ENCODE results near the gene FILIP1.

Gene FILIP1

DNA sequence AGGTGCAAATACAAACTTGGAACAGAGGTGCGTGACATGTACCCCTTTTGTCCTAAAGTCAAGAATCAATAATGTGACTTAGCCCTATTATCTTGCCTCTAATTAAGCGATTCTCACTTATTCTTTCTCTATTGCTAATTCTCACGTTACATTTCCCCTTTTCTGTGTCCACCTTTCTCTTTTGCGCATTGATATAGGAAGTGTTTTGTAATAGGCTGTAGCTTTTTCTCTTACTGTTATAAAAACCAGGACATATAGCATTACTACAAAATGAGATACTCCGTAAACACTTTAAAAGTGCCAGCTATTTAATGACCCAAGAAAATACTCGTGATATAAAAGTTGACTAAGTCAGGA lies 208.3 kb downstream of the FILIP1 start:
- no peak overlapping the region for H2AK5ac ChIP-seq (ENCODE audit: low read depth, low read length)
- no peak overlapping the region for H3K4ac ChIP-seq (ENCODE audit: low read length)
- DNase-seq (ENCODE audit: low spot score), result no peak
- no peak overlapping the region for H3K9ac ChIP-seq (ENCODE audit: low read depth, low read length, poor library complexity)
- H3K4me3 ChIP-seq (ENCODE audit: low read length in 2 of 2), result peak overlapping the region; percentile 82 to 90
- H3K27ac ChIP-seq (replicated peaks; ENCODE audit: low read length), result no peak overlapping the region
- H3K14ac ChIP-seq (ENCODE audit: low read length), result no peak overlapping the region
- no peak overlapping the region for H3K18ac ChIP-seq (ENCODE audit: low read length)
- no peaks in the 10 kb centered on the region for H3K36me3 ChIP-seq (replicated peaks in 1 of 2; ENCODE audit: control insufficient read depth in 2 of 2, insufficient read depth in 2 of 2, low read length in 2 of 2)
- H2BK15ac ChIP-seq (ENCODE audit: low read length), result no peak overlapping the region
- H4K8ac ChIP-seq (ENCODE audit: low read depth, low read length), result no peak overlapping the region
- H3K27me3 ChIP-seq (ENCODE audit: control insufficient read depth in 3 of 3, insufficient read depth in 3 of 3, low read depth in 1 of 3, low read length in 3 of 3), result no peaks in the 10 kb centered on the region
- H2BK120ac ChIP-seq (ENCODE audit: low read depth, low read length), result no peak overlapping the region
- no peak overlapping the region for H3K23ac ChIP-seq (ENCODE audit: low read depth, low read length, poor library complexity)
- no peak overlapping the region for H2BK5ac ChIP-seq (ENCODE audit: low read length)
- no CpG with 5 or more reads among the region's 6 CpGs for WGBS, 2 donors (ENCODE audit: extremely low coverage in 2 of 2, insufficient read length in 2 of 2, insufficient replicate concordance in 1 of 2)
- peak overlapping the region; percentile 84 for H2AFZ ChIP-seq (ENCODE audit: low read length)
- peak overlapping the region; percentile 48 for H3K4me2 ChIP-seq (ENCODE audit: insufficient read depth, low read length, poor library complexity, severe bottlenecking)
- H2BK12ac ChIP-seq (ENCODE audit: low read length), result no peak overlapping the region
- no peaks in the 10 kb centered on the region for H3K9me3 ChIP-seq (replicated peaks in 1 of 2; ENCODE audit: control insufficient read depth in 2 of 2, insufficient read depth in 1 of 2, low read depth in 1 of 2, low read length in 2 of 2)
- no peak overlapping the region for H4K91ac ChIP-seq (ENCODE audit: low read depth, low read length, poor library complexity)
- H3K79me1 ChIP-seq (ENCODE audit: low read depth, low read length), result peaks cover 6% of the 10 kb centered on the region
- peaks cover 0 to 20% of the 10 kb centered on the region in 2 donors for H3K4me1 ChIP-seq (ENCODE audit: control insufficient read depth in 2 of 2, insufficient read depth in 1 of 2, low read depth in 1 of 2, low read length in 2 of 2)

DNA sequence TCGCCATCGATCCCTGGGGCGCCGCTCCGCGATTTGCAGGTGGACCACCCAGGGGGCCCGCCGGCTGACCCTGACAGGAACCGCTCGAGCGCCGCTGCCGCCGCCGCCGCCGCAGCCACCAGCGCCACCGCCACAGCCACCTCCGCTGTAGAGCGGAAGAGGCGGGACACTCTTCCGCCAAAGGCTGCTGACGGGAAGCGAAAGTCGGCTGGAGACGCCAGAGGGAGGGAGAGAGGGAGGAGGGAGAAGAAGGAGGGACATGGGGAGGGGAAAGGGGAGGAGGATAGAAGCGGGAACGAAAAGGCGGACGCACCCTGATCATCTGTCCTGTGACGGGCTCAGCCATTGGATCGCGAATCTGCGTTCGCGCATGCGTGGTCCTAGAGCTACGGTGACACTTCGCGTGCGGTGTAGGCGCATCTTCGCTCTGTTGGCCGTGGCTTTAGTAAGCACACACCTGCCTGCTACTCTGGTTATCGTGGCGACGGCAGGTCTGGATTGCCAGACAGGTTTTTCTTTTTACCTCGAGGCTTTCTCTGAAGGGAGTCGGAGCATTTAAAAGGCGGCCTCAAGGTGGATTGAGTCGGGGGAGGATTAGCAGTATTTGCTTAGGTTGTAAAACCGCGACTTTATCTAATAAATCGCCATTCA lies 208.8 kb downstream of the FILIP1 start, which contains the start of gene TMEM30A:
TMEM30A (minus strand) TSS at position 161 of the 651 bp plus-strand sequence; CDS start at position 7, 154 bp downstream.
- H3K27ac ChIP-seq (replicated peaks; ENCODE audit: low read length), result peak within 1 kb of the TSS; percentile 77
- H3K9ac ChIP-seq (ENCODE audit: low read depth, low read length, poor library complexity), result peak within 1 kb of the TSS; percentile 84
- no peak within 1 kb of the TSS for H2BK12ac ChIP-seq (ENCODE audit: low read length)
- peak within 1 kb of the TSS; percentile 51 for H3K4me2 ChIP-seq (ENCODE audit: insufficient read depth, low read length, poor library complexity, severe bottlenecking)
- H4K91ac ChIP-seq (ENCODE audit: low read depth, low read length, poor library complexity), result no peak within 1 kb of the TSS
- peak within 1 kb of the TSS; percentile 89 for H3K18ac ChIP-seq (ENCODE audit: low read length)
- peaks cover 6% of the 10 kb centered on the region for H3K79me1 ChIP-seq (ENCODE audit: low read depth, low read length)
- no peak within 1 kb of the TSS for H4K8ac ChIP-seq (ENCODE audit: low read depth, low read length)
- H3K4me1 ChIP-seq (ENCODE audit: control insufficient read depth in 2 of 2, insufficient read depth in 1 of 2, low read depth in 1 of 2, low read length in 2 of 2), result peaks cover 0 to 15% of the 10 kb centered on the region in 2 donors
- peak within 1 kb of the TSS; percentile 49 for H2BK5ac ChIP-seq (ENCODE audit: low read length)
- H3K14ac ChIP-seq (ENCODE audit: low read length), result no peak within 1 kb of the TSS
- H2BK15ac ChIP-seq (ENCODE audit: low read length), result no peak within 1 kb of the TSS
- peak within 1 kb of the TSS; percentile 89 for H2AFZ ChIP-seq (ENCODE audit: low read length)
- H3K27me3 ChIP-seq (ENCODE audit: control insufficient read depth in 3 of 3, insufficient read depth in 3 of 3, low read depth in 1 of 3, low read length in 3 of 3), result no peaks in the 10 kb centered on the region
- no CpG with 5 or more reads among the region's 55 CpGs for WGBS, 2 donors (ENCODE audit: extremely low coverage in 2 of 2, insufficient read length in 2 of 2, insufficient replicate concordance in 1 of 2)
- H3K4me3 ChIP-seq (ENCODE audit: low read length in 2 of 2), result peak within 1 kb of the TSS; percentile 90 to 94
- no peak within 1 kb of the TSS for H2BK120ac ChIP-seq (ENCODE audit: low read depth, low read length)
- peak; percentile 98 for DNase-seq (ENCODE audit: low spot score)
- H3K36me3 ChIP-seq (replicated peaks in 1 of 2; ENCODE audit: control insufficient read depth in 2 of 2, insufficient read depth in 2 of 2, low read length in 2 of 2), result no peaks in the 10 kb centered on the region
- no peak within 1 kb of the TSS for H2AK5ac ChIP-seq (ENCODE audit: low read depth, low read length)
- H3K9me3 ChIP-seq (replicated peaks in 1 of 2; ENCODE audit: control insufficient read depth in 2 of 2, insufficient read depth in 1 of 2, low read depth in 1 of 2, low read length in 2 of 2), result no peaks in the 10 kb centered on the region
- peak within 1 kb of the TSS; percentile 48 for H3K23ac ChIP-seq (ENCODE audit: low read depth, low read length, poor library complexity)
- H3K4ac ChIP-seq (ENCODE audit: low read length), result no peak within 1 kb of the TSS

GRCh38 chr6:75283907-75284631 lies 209.5 kb downstream of the FILIP1 start:
- Histone ChIP-seq H2AFZ (ENCODE audit: low read length) (peak overlapping the region; percentile 89), H3K36me3 (replicated peaks in 1 of 2; ENCODE audit: control insufficient read depth in 2 of 2, insufficient read depth in 2 of 2, low read length in 2 of 2) (peaks cover 0 to 4% of the 10 kb centered on the region in 2 donors), H3K27ac (replicated peaks; ENCODE audit: low read length) (peak overlapping the region; percentile 77), H2AK5ac (ENCODE audit: low read depth, low read length) (no peak overlapping the region), H3K4me1 (ENCODE audit: control insufficient read depth in 2 of 2, insufficient read depth in 1 of 2, low read depth in 1 of 2, low read length in 2 of 2) (peaks cover 1 to 15% of the 10 kb centered on the region in 2 donors), H2BK12ac (ENCODE audit: low read length) (no peak overlapping the region), H3K14ac (ENCODE audit: low read length) (no peak overlapping the region), H3K27me3 (ENCODE audit: control insufficient read depth in 3 of 3, insufficient read depth in 3 of 3, low read depth in 1 of 3, low read length in 3 of 3) (no peaks in the 10 kb centered on the region), H4K8ac (ENCODE audit: low read depth, low read length) (no peak overlapping the region), H2BK15ac (ENCODE audit: low read length) (no peak overlapping the region), H2BK120ac (ENCODE audit: low read depth, low read length) (no peak overlapping the region), H3K9ac (ENCODE audit: low read depth, low read length, poor library complexity) (peak overlapping the region; percentile 84), H3K9me3 (replicated peaks in 1 of 2; ENCODE audit: control insufficient read depth in 2 of 2, insufficient read depth in 1 of 2, low read depth in 1 of 2, low read length in 2 of 2) (no peaks in the 10 kb centered on the region), H3K23ac (ENCODE audit: low read depth, low read length, poor library complexity) (peak overlapping the region; percentile 48), H3K4ac (ENCODE audit: low read length) (no peak overlapping the region), H3K18ac (ENCODE audit: low read length) (peak overlapping the region; percentile 89), H3K79me1 (ENCODE audit: low read depth, low read length) (peaks cover 6% of the 10 kb centered on the region), H3K4me2 (ENCODE audit: insufficient read depth, low read length, poor library complexity, severe bottlenecking) (peak overlapping the region; percentile 51), H2BK5ac (ENCODE audit: low read length) (peak overlapping the region; percentile 49), H4K91ac (ENCODE audit: low read depth, low read length, poor library complexity) (no peak overlapping the region), H3K4me3 (ENCODE audit: low read length in 2 of 2) (peak overlapping the region; percentile 90 to 94)
- no peak for DNase-seq (ENCODE audit: low spot score)
- no CpG with 5 or more reads among the region's 36 CpGs for WGBS, 2 donors (ENCODE audit: extremely low coverage in 2 of 2, insufficient read length in 2 of 2, insufficient replicate concordance in 1 of 2)

- Histone ChIP-seq H3K27ac (replicated peaks; ENCODE audit: low read length) (no peak overlapping the region), H3K18ac (ENCODE audit: low read length) (no peak overlapping the region), H2BK120ac (ENCODE audit: low read depth, low read length) (no peak overlapping the region), H3K9me3 (replicated peaks in 1 of 2; ENCODE audit: control insufficient read depth in 2 of 2, insufficient read depth in 1 of 2, low read depth in 1 of 2, low read length in 2 of 2) (no peaks in the 10 kb centered on the region), H3K23ac (ENCODE audit: low read depth, low read length, poor library complexity) (no peak overlapping the region), H2AFZ (ENCODE audit: low read length) (no peak overlapping the region), H2BK12ac (ENCODE audit: low read length) (no peak overlapping the region), H3K4ac (ENCODE audit: low read length) (no peak overlapping the region), H2AK5ac (ENCODE audit: low read depth, low read length) (no peak overlapping the region), H3K9ac (ENCODE audit: low read depth, low read length, poor library complexity) (no peak overlapping the region), H2BK15ac (ENCODE audit: low read length) (no peak overlapping the region), H3K4me2 (ENCODE audit: insufficient read depth, low read length, poor library complexity, severe bottlenecking) (no peak overlapping the region), H3K4me1 (ENCODE audit: control insufficient read depth in 2 of 2, insufficient read depth in 1 of 2, low read depth in 1 of 2, low read length in 2 of 2) (peaks cover 3 to 15% of the 10 kb centered on the region in 2 donors), H3K36me3 (replicated peaks in 1 of 2; ENCODE audit: control insufficient read depth in 2 of 2, insufficient read depth in 2 of 2, low read length in 2 of 2) (peaks cover 0 to 4% of the 10 kb centered on the region in 2 donors), H4K91ac (ENCODE audit: low read depth, low read length, poor library complexity) (no peak overlapping the region), H3K14ac (ENCODE audit: low read length) (no peak overlapping the region), H3K79me1 (ENCODE audit: low read depth, low read length) (peaks cover 6% of the 10 kb centered on the region), H4K8ac (ENCODE audit: low read depth, low read length) (no peak overlapping the region), H3K27me3 (ENCODE audit: control insufficient read depth in 3 of 3, insufficient read depth in 3 of 3, low read depth in 1 of 3, low read length in 3 of 3) (no peaks in the 10 kb centered on the region), H2BK5ac (ENCODE audit: low read length) (no peak overlapping the region), H3K4me3 (ENCODE audit: low read length in 2 of 2) (peak overlapping the region in 1 of 2 donors; percentile 90)
- no peak for DNase-seq (ENCODE audit: low spot score)
- WGBS, 2 donors (ENCODE audit: extremely low coverage in 2 of 2, insufficient read length in 2 of 2, insufficient replicate concordance in 1 of 2), result no CpG with 5 or more reads among the region's 2 CpGs
Measured at GRCh38 chr6:75282706-75283105, 210.9 kb downstream of the FILIP1 start.
